ENCODE results near the gene ZNF3. TPM values are rescaled to one million over a fixed set of nuclear protein-coding genes. Genes with fewer than 3 reads are reported as not detected.

The ZNF3 gene
- total and polyA plus RNA-seq, 9 of the 15 experiments (the other 6 are each of a cell fraction or from before 2014, with no cell fraction given): 30.0 to 64.9 (median 51.5) TPM

DNA sequence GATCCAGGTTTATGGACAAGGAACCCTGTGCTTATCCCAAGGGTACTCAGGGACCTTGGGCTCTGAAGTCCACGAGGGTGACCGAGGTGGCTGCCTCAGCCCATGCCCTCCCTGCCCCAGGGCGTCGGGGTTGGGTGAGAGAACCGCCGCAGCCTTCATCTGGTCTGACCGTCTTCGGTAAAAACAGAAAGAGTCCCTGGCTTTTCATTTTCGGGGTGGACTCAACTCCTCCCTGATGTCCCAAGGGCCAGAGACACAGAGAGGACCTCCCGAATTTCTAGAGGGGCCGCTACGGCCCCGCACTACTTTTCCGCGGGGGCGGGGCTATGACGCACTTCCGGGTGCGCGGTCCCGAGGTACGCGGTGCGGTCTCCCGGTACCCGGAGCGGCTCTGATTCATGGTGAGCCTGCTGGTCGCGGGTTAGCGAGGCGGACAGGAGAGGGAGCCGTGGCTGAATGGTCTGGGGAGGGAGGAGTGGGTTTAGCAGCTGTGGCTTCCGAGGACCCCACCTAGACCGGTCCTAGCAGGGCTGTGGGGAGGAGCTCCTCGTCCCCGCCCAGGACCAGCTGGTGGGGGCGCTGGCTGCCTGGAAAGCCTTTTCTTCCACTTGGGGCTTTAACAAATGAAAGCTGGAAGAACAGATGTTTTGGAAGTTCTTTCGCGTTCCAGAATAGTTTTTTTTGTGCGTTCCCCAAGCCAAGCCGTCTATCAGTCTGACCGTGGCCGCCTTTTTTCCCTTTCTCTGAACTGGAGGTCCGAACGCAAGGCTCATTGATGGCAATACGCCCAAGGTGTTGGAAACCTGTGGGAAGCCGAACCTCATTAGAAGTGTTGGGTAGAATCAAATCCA is 31.9 kb downstream of the ZNF3 start, which contains the start of gene ZSCAN21 (continued):
- TF ChIP-seq, protein P1, sequence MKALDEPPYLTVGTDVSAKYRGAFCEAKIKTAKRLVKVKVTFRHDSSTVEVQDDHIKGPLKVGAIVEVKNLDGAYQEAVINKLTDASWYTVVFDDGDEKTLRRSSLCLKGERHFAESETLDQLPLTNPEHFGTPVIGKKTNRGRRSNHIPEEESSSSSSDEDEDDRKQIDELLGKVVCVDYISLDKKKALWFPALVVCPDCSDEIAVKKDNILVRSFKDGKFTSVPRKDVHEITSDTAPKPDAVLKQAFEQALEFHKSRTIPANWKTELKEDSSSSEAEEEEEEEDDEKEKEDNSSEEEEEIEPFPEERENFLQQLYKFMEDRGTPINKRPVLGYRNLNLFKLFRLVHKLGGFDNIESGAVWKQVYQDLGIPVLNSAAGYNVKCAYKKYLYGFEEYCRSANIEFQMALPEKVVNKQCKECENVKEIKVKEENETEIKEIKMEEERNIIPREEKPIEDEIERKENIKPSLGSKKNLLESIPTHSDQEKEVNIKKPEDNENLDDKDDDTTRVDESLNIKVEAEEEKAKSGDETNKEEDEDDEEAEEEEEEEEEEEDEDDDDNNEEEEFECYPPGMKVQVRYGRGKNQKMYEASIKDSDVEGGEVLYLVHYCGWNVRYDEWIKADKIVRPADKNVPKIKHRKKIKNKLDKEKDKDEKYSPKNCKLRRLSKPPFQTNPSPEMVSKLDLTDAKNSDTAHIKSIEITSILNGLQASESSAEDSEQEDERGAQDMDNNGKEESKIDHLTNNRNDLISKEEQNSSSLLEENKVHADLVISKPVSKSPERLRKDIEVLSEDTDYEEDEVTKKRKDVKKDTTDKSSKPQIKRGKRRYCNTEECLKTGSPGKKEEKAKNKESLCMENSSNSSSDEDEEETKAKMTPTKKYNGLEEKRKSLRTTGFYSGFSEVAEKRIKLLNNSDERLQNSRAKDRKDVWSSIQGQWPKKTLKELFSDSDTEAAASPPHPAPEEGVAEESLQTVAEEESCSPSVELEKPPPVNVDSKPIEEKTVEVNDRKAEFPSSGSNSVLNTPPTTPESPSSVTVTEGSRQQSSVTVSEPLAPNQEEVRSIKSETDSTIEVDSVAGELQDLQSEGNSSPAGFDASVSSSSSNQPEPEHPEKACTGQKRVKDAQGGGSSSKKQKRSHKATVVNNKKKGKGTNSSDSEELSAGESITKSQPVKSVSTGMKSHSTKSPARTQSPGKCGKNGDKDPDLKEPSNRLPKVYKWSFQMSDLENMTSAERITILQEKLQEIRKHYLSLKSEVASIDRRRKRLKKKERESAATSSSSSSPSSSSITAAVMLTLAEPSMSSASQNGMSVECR (CRISPR knock-in tag; IDR thresholded peaks at IDR 0.05): peak; percentile 83
- TF ChIP-seq, protein P2, sequence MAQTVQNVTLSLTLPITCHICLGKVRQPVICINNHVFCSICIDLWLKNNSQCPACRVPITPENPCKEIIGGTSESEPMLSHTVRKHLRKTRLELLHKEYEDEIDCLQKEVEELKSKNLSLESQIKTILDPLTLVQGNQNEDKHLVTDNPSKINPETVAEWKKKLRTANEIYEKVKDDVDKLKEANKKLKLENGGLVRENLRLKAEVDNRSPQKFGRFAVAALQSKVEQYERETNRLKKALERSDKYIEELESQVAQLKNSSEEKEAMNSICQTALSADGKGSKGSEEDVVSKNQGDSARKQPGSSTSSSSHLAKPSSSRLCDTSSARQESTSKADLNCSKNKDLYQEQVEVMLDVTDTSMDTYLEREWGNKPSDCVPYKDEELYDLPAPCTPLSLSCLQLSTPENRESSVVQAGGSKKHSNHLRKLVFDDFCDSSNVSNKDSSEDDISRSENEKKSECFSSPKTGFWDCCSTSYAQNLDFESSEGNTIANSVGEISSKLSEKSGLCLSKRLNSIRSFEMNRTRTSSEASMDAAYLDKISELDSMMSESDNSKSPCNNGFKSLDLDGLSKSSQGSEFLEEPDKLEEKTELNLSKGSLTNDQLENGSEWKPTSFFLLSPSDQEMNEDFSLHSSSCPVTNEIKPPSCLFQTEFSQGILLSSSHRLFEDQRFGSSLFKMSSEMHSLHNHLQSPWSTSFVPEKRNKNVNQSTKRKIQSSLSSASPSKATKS (CRISPR knock-in tag; IDR thresholded peaks at IDR 0.05): no peak
- TF ChIP-seq ZNF134 (CRISPR knock-in tag; conservative IDR thresholded peaks at IDR 0.05) (no peak), SNIP1 (IDR thresholded peaks at IDR 0.05; ENCODE audit: low read depth) (peak; percentile 87), ZNF436 (CRISPR knock-in tag; IDR thresholded peaks at IDR 0.05) (no peak), PYGO2 (tag; IDR thresholded peaks at IDR 0.05) (no peak), NONO (IDR thresholded peaks at IDR 0.05; ENCODE audit: low read depth in 2 of 2, low read length in 1 of 2) (0 out of 4 replicates have a peak, but pooled peaks of 1 of the 2 experiments have one; percentile 26), BRF1 (IDR thresholded peaks at IDR 0.05; ENCODE audit: borderline replicate concordance, extremely low read depth, insufficient read length) (no peak), ESRRB (CRISPR knock-in tag; IDR thresholded peaks at IDR 0.05; ENCODE audit: borderline replicate concordance) (no peak), NFXL1 (CRISPR knock-in tag; IDR thresholded peaks at IDR 0.05) (no peak), CHD2 (IDR thresholded peaks at IDR 0.05; ENCODE audit: low read depth, low read length) (no peak; the same call in 1 of the 2 replicates), ZNF133 (CRISPR knock-in tag; IDR thresholded peaks at IDR 0.05) (no peak)
- TF ChIP-seq, protein P3, sequence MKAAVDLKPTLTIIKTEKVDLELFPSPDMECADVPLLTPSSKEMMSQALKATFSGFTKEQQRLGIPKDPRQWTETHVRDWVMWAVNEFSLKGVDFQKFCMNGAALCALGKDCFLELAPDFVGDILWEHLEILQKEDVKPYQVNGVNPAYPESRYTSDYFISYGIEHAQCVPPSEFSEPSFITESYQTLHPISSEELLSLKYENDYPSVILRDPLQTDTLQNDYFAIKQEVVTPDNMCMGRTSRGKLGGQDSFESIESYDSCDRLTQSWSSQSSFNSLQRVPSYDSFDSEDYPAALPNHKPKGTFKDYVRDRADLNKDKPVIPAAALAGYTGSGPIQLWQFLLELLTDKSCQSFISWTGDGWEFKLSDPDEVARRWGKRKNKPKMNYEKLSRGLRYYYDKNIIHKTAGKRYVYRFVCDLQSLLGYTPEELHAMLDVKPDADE (conservative IDR thresholded peaks at IDR 0.05; ENCODE audit: control insufficient read depth, low read depth, low read length): peak; percentile 67; the same call in 1 of the 2 replicates
- TF ChIP-seq, protein P4, sequence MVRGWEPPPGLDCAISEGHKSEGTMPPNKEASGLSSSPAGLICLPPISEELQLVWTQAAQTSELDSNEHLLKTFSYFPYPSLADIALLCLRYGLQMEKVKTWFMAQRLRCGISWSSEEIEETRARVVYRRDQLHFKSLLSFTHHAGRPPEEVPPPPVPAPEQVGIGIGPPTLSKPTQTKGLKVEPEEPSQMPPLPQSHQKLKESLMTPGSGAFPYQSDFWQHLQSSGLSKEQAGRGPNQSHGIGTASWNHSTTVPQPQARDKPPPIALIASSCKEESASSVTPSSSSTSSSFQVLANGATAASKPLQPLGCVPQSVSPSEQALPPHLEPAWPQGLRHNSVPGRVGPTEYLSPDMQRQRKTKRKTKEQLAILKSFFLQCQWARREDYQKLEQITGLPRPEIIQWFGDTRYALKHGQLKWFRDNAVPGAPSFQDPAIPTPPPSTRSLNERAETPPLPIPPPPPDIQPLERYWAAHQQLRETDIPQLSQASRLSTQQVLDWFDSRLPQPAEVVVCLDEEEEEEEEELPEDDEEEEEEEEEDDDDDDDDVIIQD (CRISPR knock-in tag; IDR thresholded peaks at IDR 0.05): no peak
- TF ChIP-seq, protein P5, sequence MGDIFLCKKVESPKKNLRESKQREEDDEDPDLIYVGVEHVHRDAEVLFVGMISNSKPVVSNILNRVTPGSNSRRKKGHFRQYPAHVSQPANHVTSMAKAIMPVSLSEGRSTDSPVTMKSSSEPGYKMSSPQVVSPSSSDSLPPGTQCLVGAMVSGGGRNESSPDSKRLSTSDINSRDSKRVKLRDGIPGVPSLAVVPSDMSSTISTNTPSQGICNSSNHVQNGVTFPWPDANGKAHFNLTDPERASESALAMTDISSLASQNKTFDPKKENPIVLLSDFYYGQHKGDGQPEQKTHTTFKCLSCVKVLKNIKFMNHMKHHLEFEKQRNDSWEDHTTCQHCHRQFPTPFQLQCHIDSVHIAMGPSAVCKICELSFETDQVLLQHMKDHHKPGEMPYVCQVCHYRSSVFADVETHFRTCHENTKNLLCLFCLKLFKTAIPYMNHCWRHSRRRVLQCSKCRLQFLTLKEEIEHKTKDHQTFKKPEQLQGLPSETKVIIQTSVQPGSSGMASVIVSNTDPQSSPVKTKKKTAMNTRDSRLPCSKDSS (IDR thresholded peaks at IDR 0.05; ENCODE audit: low read depth, partially characterized antibody): no peak
